NCI-H1417 treated with DMSO at 0.1 percent for 48 hours (cell line): Measurements from ENCODE around the gene MBP.

ENCODE experiments used
- DNase-seq: peaks from one replicate; lab custom pipeline; 2025; lab: John Stamatoyannopoulos, UW

The MBP gene

GRCh38 chr18:77065221-77065981 lies 67.2 kb downstream of the MBP start:
- DNase-seq: no peak

- DNase-seq: no peak
Measured at GRCh38 chr18:77063260-77063659, 69.3 kb downstream of the MBP start.

DNA sequence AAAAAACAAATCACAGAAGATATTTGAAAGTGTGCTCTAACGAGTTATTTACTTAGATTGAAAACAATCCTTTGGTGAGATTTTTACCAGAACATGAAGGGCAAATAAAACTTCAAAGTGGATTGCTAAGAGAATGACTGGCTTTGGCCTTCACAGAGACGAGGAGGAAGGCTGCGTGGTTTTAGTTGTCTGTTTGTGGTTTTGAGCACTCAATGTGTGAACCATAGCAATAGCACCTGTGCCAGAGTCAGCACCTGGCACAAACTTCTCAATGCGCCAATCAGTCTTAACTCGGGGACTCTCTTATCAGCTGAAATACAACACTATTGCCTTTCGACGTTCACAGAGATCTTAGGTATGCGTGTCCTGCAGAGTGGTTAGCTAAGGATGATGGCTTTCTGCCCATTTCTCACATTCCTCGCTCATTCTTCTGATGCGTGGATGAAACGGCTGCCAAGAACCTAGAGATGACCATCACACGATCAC lies 70.0 kb downstream of the MBP start:
- no peak for DNase-seq

- DNase-seq: no peak
Measured at GRCh38 chr18:77061946-77062517, 70.6 kb downstream of the MBP start.

DNA sequence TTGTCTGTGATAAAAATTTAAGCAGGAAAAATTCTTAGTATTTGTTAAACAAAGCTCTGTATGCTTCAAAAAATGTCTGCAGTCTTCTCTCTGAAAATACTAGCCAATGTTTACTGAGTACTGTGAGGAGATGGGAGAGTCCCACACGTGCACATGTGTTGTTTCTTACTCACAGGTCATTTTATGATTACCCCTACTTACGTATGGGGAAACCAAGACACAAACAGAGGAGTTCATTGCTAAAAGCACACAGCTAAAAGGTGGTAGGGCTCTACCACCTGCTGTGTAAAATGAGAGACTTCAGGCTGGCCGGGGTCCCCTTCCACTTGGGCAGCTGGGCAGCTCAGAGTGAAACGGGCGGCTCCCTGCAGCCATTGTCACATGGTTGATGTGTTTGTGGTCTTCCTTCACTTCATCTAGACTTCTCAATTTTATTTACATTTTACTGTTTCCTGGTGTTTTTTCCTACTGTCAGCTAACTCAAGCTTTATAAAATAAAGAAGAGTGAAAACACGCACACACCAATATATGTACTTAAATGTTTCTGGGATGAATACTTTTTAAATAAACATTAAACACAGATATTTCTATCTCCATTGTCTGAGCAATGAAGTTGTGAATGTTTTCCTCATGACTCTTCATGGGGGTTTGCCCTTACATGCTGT lies 71.2 kb downstream of the MBP start:
- DNase-seq: no peak

DNA sequence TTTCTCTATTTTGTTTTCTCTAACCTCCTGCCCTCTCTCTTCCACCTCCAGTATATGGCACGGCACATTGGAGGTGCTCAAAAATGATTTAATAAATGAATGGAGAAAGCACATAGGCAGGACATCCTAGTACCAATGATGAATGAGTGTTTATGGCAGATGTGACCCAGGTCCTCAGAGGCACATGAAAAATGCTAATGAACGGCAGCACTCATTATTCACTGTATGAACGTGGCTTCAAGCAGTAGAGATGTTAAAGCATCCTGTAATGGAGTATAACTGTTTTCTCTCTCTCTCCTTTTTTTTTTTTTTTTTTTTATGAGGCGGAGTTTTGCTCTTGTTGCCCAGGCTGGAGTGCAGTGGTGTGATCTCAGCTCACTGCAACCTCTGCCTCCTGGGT lies 72.4 kb downstream of the MBP start:
- no peak for DNase-seq

GRCh38 chr18:77059294-77059916 lies 73.2 kb downstream of the MBP start:
- peak; percentile 24 for DNase-seq

DNA sequence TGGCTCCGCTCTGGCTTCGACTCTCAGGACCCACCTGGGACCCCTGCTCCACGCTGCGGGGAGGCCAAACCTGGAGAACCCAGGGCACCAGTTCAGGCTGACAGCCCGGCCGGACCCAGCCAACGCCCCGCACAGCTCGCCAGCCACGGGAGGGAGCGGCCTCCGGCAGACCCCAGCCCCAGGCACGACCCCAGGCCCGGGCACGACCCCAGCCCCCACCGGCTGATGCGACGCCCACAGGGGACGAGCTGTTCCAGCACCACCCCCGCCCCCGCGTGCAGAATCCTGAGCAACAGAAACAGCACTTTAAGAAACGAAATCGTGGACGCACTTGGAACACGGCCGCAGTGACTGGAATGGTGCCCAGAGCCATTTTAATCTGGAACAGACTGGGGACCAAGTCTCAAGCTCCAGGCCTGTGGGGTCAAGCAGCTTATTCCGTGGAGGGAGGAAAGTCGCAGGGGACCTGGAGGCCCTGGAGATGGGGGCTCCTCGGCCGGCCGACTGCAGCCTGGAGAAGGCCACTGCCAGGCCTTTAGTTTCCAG lies 74.2 kb downstream of the MBP start:
- DNase-seq: no peak

GRCh38 chr18:77057006-77057395 lies 75.6 kb downstream of the MBP start:
- no peak for DNase-seq

- DNase-seq: no peak
Measured at GRCh38 chr18:77056344-77057005, 76.1 kb downstream of the MBP start.

DNA sequence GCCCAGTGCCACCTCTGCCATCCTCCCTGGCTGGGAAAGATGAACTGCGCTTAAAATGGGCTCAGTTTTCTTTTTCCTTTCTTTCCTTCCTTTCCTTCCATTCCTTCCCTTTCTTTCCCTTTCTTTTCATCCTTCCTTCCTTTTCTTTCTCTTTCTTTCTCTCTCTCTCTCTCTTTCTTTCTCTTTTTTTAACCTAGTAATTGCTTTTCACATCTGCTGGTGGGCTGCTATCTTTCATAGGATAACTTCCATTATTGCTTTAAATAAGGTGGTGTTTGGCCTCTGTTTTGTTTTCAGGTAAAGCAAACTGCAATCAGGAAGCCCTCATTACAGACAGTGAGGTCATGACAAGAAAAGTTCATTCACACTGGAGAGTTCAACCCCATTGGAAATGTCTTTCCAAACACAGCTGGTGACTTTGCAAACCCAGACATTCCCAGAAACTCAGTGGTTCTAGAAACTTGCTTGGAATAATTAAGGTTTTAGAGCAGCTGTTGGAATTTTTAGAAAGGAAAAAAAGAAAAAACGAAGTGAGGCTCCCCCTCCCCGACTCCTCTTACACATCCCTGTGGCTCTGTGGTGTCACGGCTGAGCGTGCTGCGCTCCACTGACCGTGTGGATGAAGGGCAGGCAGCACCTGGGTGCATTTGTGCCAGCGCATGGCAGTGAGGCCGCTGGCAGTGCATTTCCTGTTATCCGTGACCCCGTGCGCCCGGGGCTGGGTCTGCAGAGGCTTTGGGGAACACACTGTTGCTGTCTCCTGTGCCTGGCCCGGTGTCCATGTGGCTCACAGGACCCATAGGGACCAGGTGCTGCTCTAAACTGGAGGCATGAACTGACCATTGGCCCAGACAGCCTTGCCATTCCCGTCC lies 76.9 kb downstream of the MBP start:
- DNase-seq: no peak

- no peak for DNase-seq
Measured at GRCh38 chr18:77054606-77055428, 77.8 kb downstream of the MBP start.

GRCh38 chr18:77054288-77054605 lies 78.3 kb downstream of the MBP start:
- no peak for DNase-seq

GRCh38 chr18:77053616-77054287 lies 78.8 kb downstream of the MBP start:
- DNase-seq: no peak

GRCh38 chr18:77052983-77053309 lies 79.6 kb downstream of the MBP start:
- no peak for DNase-seq

DNA sequence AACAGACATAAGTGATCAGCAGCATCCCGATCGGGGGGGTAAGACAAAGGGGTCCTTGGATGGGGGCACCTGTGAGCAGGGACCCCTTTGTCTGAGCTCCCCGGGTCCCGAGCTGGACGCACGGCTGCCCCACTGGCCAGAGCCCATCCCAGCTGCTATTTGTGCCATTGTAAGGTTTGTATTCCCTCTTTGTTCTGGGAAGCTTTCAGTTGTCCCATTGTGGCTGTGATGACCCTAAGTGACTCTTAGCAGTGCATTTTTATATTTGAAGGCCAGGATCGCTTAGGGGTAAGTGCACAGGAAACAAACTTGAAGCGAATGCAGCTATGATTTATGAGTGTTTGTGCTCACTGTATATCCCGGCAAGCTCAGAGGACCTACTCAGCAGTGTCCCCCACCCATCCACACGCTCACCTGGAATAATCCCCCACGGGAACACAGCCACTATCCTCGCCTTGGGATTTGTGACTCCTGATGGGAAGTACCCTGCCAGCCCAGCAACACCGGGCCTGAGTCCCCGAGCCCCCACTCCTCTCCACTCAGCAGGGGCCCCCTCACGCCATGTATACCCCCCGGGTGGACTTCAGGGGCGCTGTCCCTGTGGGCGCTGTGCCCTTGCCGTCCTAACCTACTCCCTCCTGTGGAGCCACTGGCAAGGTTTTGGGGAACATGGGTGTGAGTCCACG lies 80.1 kb downstream of the MBP start:
- DNase-seq: no peak

- DNase-seq: no peak
Measured at GRCh38 chr18:77051581-77052296, 80.8 kb downstream of the MBP start.

DNA sequence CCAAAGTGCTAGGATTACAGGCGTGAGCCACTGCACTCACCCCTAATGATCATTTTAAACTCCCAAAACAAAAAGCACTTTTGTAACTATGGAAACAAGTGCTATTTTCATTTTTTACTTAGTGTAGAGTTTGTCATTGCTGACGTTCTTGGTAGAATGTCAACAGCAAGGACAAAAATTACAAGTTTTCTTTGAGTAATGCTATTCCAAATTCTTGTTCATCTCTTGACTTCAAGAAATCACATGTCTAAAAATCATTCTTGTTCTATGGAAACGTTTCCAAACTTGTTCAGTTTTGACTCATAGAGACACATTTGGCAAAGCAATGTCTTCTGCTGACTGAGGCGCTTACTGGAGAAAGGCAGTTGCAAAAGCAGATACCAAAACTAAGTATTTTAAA lies 82.6 kb downstream of the MBP start:
- DNase-seq: no peak
